B cell (primary cell): Measurements from ENCODE around the gene ATP8A2. TPM values are rescaled to one million over a fixed set of nuclear protein-coding genes. Genes with fewer than 3 reads are reported as not detected.

Experiments
- ATAC-seq: fragments of 200-7000 bp; cut with Tn5 transposase; one replicate; pipeline ENCODE4 v1.10.0; 2021; ENCODE audit warnings: low read depth, mild to moderate bottlenecking, moderate number of reproducible peaks, moderate library complexity
- CTCF ChIA-PET: fragments of 350-600 bp; sonication (Branson Sonifier 250); formaldehyde crosslinking; loops from one replicate; lab custom pipeline; 2021; ENCODE audit warnings: antibody characterized with exemption, inconsistent platforms; lab: Charles Lee
- POLR2A ChIA-PET: fragments of 350-600 bp; sonication (Branson Sonifier 250); formaldehyde crosslinking; loops from one replicate; lab custom pipeline; 2021; ENCODE audit warnings: antibody characterized with exemption; lab: Charles Lee
- DNase-seq: peaks from one replicate; pipeline ENCODE4 v3.0.0; 2013
- H2AFZ ChIP-seq: 2 replicates; pipeline ENCODE4 v1.6.1; 2012; ENCODE audit warnings: mild to moderate bottlenecking, low read depth, low read length; ENCODE audit not compliant: insufficient read depth, poor library complexity, severe bottlenecking
- H3K27ac ChIP-seq, 2 donors: 1 replicate in 1 of 2; 2 replicates in 1 of 2; pipeline ENCODE4 v1.5.1; 2012 to 2013; ENCODE audit warnings: low read length in 2 of 2, mild to moderate bottlenecking in 2 of 2, moderate library complexity in 1 of 2
- H3K27me3 ChIP-seq, 4 experiments: fragments of 200-600 bp in 1 of 4; sonication (generic) in 1 of 4; replicated peaks in 1 of 4; 1 replicate in 2 of 4; 2 replicates in 2 of 4; pipeline versions ENCODE4 v1.6.1 to v1.7.0; 2013 to 2016; ENCODE audit warnings: low read length in 3 of 4, mild to moderate bottlenecking in 2 of 4, mixed read lengths in 1 of 4, moderate library complexity in 1 of 4; ENCODE audit not compliant: insufficient read depth in 4 of 4, control insufficient read depth in 3 of 4; ENCODE audit errors: control extremely low read depth in 1 of 4
- H3K36me3 ChIP-seq, 2 experiments: replicated peaks in 1 of 2; 1 replicate in 1 of 2; 2 replicates in 1 of 2; pipeline versions ENCODE4 v1.6.1 to v1.7.1; 2013; ENCODE audit warnings: low read length in 1 of 2; ENCODE audit not compliant: insufficient read depth in 2 of 2, control insufficient read depth in 1 of 2; ENCODE audit errors: control extremely low read depth in 1 of 2, extremely low read depth in 1 of 2
- H3K4me1 ChIP-seq, 2 donors: fragments of 200-600 bp in 1 of 2; sonication (generic) in 1 of 2; 1 replicate in 1 of 2; 2 replicates in 1 of 2; pipeline versions ENCODE4 v1.5.1 to v1.6.1; 2013 to 2017; ENCODE audit warnings: low read length in 2 of 2; ENCODE audit not compliant: control insufficient read depth in 2 of 2, insufficient read depth in 2 of 2
- H3K4me2 ChIP-seq: replicated peaks from 2 replicates; pipeline ENCODE3; 2012; ENCODE audit warnings: mild to moderate bottlenecking, low read depth, low read length; ENCODE audit not compliant: poor library complexity, severe bottlenecking
- H3K4me3 ChIP-seq, 5 experiments: fragments of 200-600 bp in 1 of 5; sonication (generic) in 1 of 5; 1 replicate in 3 of 5; 2 replicates in 2 of 5; pipeline versions ENCODE4 v1.5.1 to v1.7.0; 2011 to 2016; ENCODE audit warnings: low read length in 4 of 5, mild to moderate bottlenecking in 4 of 5, low read depth in 2 of 5, control low read depth in 1 of 5, moderate library complexity in 1 of 5; ENCODE audit not compliant: insufficient read depth in 1 of 5; ENCODE audit errors: control extremely low read depth in 1 of 5, extremely low read depth in 1 of 5
- H3K79me2 ChIP-seq: fragments of 200-600 bp; sonication (generic); one replicate; pipeline ENCODE4 v1.6.0; 2016; ENCODE audit warnings: low read length; ENCODE audit not compliant: control insufficient read depth, insufficient read depth
- H3K9ac ChIP-seq: fragments of 200-600 bp; sonication (generic); 2 replicates; pipeline ENCODE4 v1.6.1; 2017; ENCODE audit warnings: mild to moderate bottlenecking, low read length, moderate library complexity
- H3K9me3 ChIP-seq, 3 donors: one replicate each; pipeline versions ENCODE4 v1.6.1 to v1.7.1; 2013; ENCODE audit warnings: low read length in 2 of 3; ENCODE audit not compliant: control insufficient read depth in 2 of 3, insufficient read depth in 1 of 3; ENCODE audit errors: control extremely low read depth in 1 of 3
- H4K20me1 ChIP-seq: 2 replicates; pipeline ENCODE4 v1.6.0; 2012; ENCODE audit warnings: mild to moderate bottlenecking, low read length; ENCODE audit not compliant: insufficient read depth, control insufficient read depth, poor library complexity, severe bottlenecking
- H3K27ac Mint-ChIP-seq: one replicate; pipeline ENCODE4 v1.8.0; 2021; ENCODE audit warnings: mixed read lengths
- H3K27me3 Mint-ChIP-seq: one replicate; pipeline ENCODE4 v1.8.0; 2021; ENCODE audit warnings: mixed read lengths
- H3K4me1 Mint-ChIP-seq: one replicate; pipeline ENCODE4 v1.8.0; 2021; ENCODE audit warnings: mixed read lengths
- H3K4me3 Mint-ChIP-seq: one replicate; pipeline ENCODE4 v1.8.0; 2021; ENCODE audit warnings: mixed read lengths
- H3K9me3 Mint-ChIP-seq: one replicate; pipeline ENCODE4 v1.8.0; 2022; ENCODE audit warnings: mixed read lengths; ENCODE audit not compliant: insufficient read depth
- EZH2 ChIP-seq: IDR thresholded peaks from 2 replicates; pipeline ENCODE4 v1.6.1; 2012; ENCODE audit warnings: borderline replicate concordance, low read depth, mild to moderate bottlenecking, moderate library complexity, low read length; ENCODE audit not compliant: insufficient read depth, poor library complexity, severe bottlenecking
- WGBS: methylation state at CpG from one replicate; pipeline ENCODE4 v1.1.5; 2013; ENCODE audit warnings: missing lambda C conversion rate; ENCODE audit not compliant: insufficient coverage; 5-methylcytosine and 5-hydroxymethylcytosine counted together
- intact Hi-C: fragments of 100-400 bp; cut with micrococcal nuclease; formaldehyde crosslinking; loops from one replicate; pipeline ENCODE4 v1.10.0; 2022
- polyA plus RNA-seq: library from polyadenylated mRNA; depleted of rRNA; stranded (reverse); fragments of >200 nt; gene quantifications from 2 replicates; pipeline ENCODE4 v1.2.3, GENCODE V29; 2012
- total RNA-seq, 2 donors: library from RNA; stranded (reverse); fragments of 120-200 nt in 1 of 2; gene quantifications; 1 replicate in 1 of 2; 2 replicates in 1 of 2; pipeline versions ENCODE4 v1.2.3 to v1.2.4, GENCODE V29; 2013 to 2022
- TF ChIP-seq, protein P1 (sequence below): fragments of 200-600 bp; IDR thresholded peaks from one replicate; pipeline ENCODE4 v1.8.0; 2022; ENCODE audit warnings: antibody characterized with exemption, mild to moderate bottlenecking

ATP8A2 gene
- total and polyA plus RNA-seq, 2 donors (not counting 1 experiment from before 2014, with no cell fraction given) = not detected

DNA sequence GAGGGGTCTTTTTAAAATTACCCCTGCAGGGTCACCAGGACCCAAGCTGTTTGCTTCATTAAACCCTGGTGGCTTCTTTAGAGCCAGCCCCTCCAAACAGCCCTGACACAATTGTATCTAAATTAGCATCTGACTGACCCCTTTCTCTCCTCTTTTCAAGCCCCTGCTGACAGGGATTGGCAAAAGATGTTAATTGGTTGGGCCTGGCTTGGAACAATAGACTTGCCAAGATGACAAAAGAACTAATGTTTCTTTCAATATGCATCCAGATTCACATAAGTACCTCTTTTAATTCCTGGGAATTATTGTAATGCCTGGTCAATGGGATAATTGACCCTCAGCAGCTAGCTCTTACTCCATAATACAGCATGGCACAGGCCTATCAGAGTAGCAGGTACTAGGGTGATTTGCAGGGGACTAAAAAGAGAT is 539.2 kb downstream of the ATP8A2 start:
- ChIA-PET CTCF (no interaction called here), POLR2A (no interaction called here)
- H3K9me3 ChIP-seq = no peaks in the 10 kb centered on the region
- H3K79me2 ChIP-seq = no peaks in the 10 kb centered on the region
- peaks cover 10 to 11% of the 10 kb centered on the region in 2 donors for H3K4me1 ChIP-seq
- no peak overlapping the region for H3K27ac Mint-ChIP-seq
- H2AFZ ChIP-seq = no peak overlapping the region
- ATAC-seq (no peak), DNase-seq (no peak)
- H3K4me3 Mint-ChIP-seq = no peak overlapping the region
- H4K20me1 ChIP-seq = no peaks in the 10 kb centered on the region
- H3K27me3 ChIP-seq = peaks cover 0 to 4% (median 0%) of the 10 kb centered on the region in 4 experiments
- H3K4me3 ChIP-seq = no peak overlapping the region
- H3K36me3 ChIP-seq = no peaks in the 10 kb centered on the region
- no peak for TF ChIP-seq EZH2
- TF ChIP-seq, protein P1, sequence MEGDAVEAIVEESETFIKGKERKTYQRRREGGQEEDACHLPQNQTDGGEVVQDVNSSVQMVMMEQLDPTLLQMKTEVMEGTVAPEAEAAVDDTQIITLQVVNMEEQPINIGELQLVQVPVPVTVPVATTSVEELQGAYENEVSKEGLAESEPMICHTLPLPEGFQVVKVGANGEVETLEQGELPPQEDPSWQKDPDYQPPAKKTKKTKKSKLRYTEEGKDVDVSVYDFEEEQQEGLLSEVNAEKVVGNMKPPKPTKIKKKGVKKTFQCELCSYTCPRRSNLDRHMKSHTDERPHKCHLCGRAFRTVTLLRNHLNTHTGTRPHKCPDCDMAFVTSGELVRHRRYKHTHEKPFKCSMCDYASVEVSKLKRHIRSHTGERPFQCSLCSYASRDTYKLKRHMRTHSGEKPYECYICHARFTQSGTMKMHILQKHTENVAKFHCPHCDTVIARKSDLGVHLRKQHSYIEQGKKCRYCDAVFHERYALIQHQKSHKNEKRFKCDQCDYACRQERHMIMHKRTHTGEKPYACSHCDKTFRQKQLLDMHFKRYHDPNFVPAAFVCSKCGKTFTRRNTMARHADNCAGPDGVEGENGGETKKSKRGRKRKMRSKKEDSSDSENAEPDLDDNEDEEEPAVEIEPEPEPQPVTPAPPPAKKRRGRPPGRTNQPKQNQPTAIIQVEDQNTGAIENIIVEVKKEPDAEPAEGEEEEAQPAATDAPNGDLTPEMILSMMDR = no peak
- no peak overlapping the region for H3K9ac ChIP-seq
- H3K9me3 Mint-ChIP-seq = no peaks in the 10 kb centered on the region
- H3K4me2 ChIP-seq = no peak overlapping the region
- H3K27me3 Mint-ChIP-seq = peaks cover 10% of the 10 kb centered on the region
- H3K27ac ChIP-seq = no peak overlapping the region
- H3K4me1 Mint-ChIP-seq = no peaks in the 10 kb centered on the region
- intact Hi-C loops = no loop called here

DNA sequence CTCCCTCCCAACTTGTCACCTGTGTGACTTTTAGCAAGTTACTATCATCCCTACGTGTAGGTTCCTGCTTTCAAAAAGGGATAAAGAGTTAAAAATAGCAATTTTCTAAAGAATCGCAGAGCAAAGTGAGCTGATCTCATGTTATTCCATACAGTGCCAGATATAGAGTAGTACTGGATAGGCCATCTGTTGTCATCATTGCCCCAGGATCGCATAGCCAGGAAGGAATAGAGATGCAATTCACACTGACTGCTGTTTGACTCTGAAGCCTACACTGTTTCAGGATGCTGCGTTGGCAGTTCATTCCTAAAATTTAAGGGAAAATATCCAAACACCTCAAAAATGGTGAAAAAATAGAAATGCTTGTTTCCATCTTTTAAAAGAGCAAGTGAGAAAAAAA is 541.2 kb downstream of the ATP8A2 start:
- Histone ChIP-seq H3K79me2 (no peaks in the 10 kb centered on the region), H3K4me2 (no peak overlapping the region), H3K9me3 (no peaks in the 10 kb centered on the region)

More for the DNA sequence above, 541.2 kb downstream of the ATP8A2 start:
- Mint-ChIP-seq H3K4me3 (no peak overlapping the region), H3K4me1 (no peaks in the 10 kb centered on the region), H3K27me3 (peaks cover 12% of the 10 kb centered on the region), H3K9me3 (no peaks in the 10 kb centered on the region), H3K27ac (no peak overlapping the region)
- WGBS = 81% methylated on average over 3 of the region's 4 CpGs
- DNase-seq = no peak
- ChIA-PET POLR2A (no interaction called here), CTCF (no interaction called here)
- no peak for TF ChIP-seq EZH2
- TF ChIP-seq, protein P1 = no peak
- no peak overlapping the region for H3K4me3 ChIP-seq
- H3K27ac ChIP-seq = no peak overlapping the region
- H3K27me3 ChIP-seq = peaks cover 0 to 4% (median 0%) of the 10 kb centered on the region in 4 experiments
- H4K20me1 ChIP-seq = no peaks in the 10 kb centered on the region
- ATAC-seq = no peak
- intact Hi-C loops = no loop called here
- H3K4me1 ChIP-seq = no peaks in the 10 kb centered on the region
- H3K9ac ChIP-seq = no peak overlapping the region
- H3K36me3 ChIP-seq = no peaks in the 10 kb centered on the region
- no peak overlapping the region for H2AFZ ChIP-seq
